HUES6 (cell line): ENCODE measurements around the gene KCNN1.
"Not testable (repeated sequence)": the region's sequence is repeated elsewhere in the genome, so short reads cannot be mapped to it uniquely, and the experiment has no call there.

Experiments
- H3K27ac ChIP-seq: 2 replicates; pipeline ENCODE4 v1.7.0; 2013; ENCODE audit warnings: low read depth, mild to moderate bottlenecking, low read length, inconsistent platforms
- H3K27me3 ChIP-seq: 2 replicates; pipeline ENCODE4 v1.6.1; 2013; ENCODE audit warnings: low read length; ENCODE audit not compliant: control insufficient read depth, insufficient read depth
- H3K36me3 ChIP-seq: 2 replicates; pipeline ENCODE4 v1.6.1; 2013; ENCODE audit warnings: low read length; ENCODE audit not compliant: control insufficient read depth, insufficient read depth
- H3K4me1 ChIP-seq: 2 replicates; pipeline ENCODE4 v1.6.1; 2013; ENCODE audit warnings: low read length; ENCODE audit not compliant: control insufficient read depth, insufficient read depth
- H3K4me3 ChIP-seq: 2 replicates; pipeline ENCODE4 v1.5.1; 2013; ENCODE audit warnings: low read depth, low read length
- H3K9ac ChIP-seq: one replicate; pipeline ENCODE4 v1.6.1; 2013; ENCODE audit warnings: mild to moderate bottlenecking, low read length
- H3K9me3 ChIP-seq: 2 replicates; pipeline ENCODE4 v1.6.1; 2013; ENCODE audit warnings: low read depth, low read length; ENCODE audit not compliant: control insufficient read depth, insufficient read depth

KCNN1 gene

DNA sequence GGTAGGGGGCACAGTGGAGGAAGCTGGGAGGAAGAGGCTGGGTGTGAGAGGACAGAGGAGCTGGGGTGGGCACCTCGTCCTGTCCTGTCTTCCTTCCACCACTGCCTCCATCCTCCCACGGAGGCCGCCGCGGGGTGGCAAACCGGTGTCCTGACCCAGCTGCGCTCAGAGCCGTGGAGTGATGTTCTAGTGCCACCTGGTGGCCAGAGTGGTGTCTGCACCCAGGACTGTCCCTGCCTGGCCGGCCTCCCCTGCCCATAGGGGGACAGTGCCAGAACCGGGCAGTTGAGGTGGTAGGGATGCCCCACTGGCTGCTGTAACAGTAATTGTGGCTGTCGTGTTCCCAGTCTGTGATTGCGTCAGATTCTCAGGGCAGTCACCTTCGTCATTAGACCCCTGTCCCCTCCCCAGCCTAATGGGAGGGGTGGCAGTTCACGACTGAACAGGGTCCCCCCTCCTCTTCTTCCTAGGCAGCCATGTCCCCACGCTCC is 30.0 kb downstream of the KCNN1 start:
- Histone ChIP-seq H3K27me3 (peaks cover 11% of the 10 kb centered on the region), H3K9ac (no peak overlapping the region), H3K9me3 (no peaks in the 10 kb centered on the region), H3K36me3 (no peaks in the 10 kb centered on the region), H3K27ac (no peak overlapping the region), H3K4me3 (no peak overlapping the region), H3K4me1 (no peaks in the 10 kb centered on the region)

DNA sequence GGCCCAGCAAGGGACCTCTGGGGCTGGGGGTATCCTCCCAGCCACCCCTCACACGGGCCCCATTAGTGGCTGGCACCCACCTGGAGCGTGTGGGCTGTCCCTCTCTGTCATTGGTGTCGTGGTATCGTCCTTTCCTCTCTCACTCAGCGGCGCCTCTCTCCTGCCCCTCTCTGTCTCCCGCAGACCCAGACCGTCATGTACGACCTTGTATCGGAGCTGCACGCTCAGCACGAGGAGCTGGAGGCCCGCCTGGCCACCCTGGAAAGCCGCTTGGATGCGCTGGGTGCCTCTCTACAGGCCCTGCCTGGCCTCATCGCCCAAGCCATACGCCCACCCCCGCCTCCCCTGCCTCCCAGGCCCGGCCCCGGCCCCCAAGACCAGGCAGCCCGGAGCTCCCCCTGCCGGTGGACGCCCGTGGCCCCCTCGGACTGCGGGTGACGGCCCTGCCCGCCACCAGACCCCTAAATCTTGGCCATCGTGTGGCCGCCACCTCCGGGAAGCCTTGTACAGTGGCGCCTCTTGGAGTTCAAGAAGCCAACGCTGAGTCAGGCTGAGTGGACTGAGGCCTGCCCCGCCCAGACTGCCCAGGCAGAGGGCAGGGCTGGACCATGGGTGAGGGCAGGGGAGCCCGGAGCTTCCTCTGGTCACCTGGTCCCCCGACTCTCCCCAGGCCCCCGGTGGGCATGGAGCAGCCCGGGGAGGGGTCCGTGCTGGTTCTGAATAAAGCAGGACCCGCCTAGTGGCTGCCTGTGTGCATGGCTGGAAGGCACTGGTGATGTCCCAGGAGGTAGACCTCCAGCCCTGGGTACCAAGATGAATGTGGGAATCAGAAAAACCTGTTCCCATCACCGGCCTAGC is 31.3 kb downstream of the KCNN1 start:
- no peak overlapping the region for H3K27ac ChIP-seq
- peaks cover 17% of the 10 kb centered on the region for H3K27me3 ChIP-seq
- H3K4me3 ChIP-seq = no peak overlapping the region
- no peaks in the 10 kb centered on the region for H3K9me3 ChIP-seq
- no peak overlapping the region for H3K9ac ChIP-seq
- no peaks in the 10 kb centered on the region for H3K36me3 ChIP-seq
- H3K4me1 ChIP-seq = no peaks in the 10 kb centered on the region

DNA sequence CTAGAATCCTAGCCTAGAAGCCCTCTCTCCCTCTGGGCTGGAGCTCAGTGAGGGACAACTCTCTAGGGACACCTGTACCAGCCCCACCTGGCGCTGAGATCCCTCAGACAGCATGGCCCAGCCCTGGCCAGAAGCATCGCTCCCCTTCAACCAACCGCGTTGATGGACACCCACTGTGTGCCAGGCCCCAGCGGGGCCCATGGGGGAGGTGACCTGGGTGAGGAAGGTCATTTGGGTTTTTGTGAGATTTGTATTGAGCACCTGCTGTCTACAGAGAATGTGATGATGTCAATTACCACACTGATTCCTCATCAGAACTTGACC is 31.9 kb downstream of the KCNN1 start:
- Histone ChIP-seq H3K27ac (no peak overlapping the region), H3K36me3 (no peaks in the 10 kb centered on the region), H3K4me3 (no peak overlapping the region), H3K27me3 (peaks cover 17% of the 10 kb centered on the region), H3K9ac (no peak overlapping the region), H3K4me1 (no peaks in the 10 kb centered on the region), H3K9me3 (no peaks in the 10 kb centered on the region)

DNA sequence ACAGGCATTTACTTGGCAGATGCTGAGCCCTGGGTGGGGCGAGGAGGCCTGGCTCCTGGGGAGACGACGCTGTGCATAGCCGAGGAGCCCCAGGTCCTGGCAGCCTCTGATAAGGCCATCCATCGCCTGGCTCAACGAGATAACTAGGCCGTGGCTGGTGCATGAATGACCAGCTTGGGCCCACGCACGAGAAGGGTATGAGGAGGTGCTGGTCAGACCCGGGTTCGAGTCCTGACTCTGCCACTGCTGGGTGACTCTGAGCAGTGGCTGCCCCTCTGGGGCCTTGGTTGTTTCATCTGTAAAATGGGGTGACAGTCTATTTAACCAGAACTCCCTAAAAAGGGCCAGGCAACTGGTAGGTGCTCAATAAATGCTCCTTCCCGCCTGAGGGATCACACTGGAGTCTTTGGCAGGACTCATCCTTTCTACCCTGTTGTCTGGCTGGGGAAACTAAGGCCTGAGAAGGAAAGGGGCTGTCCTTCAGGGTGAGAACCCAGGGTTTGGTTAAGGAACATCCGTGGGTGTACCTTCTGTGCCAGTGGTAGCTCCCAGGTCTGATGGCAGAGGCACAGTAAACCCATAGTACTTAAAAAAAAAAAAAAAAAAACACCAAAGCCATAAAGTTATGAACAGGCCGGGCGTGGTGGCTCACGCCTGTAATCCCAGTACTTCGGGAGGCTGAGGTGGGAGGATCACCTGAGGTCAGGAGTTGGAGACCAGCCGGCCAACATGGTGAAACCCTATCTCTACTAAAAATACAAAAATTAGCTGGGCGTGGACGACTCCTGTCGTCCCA is 33.0 kb downstream of the KCNN1 start:
- Histone ChIP-seq H3K27me3 (peaks cover 17% of the 10 kb centered on the region), H3K9me3 (no peaks in the 10 kb centered on the region), H3K4me1 (no peaks in the 10 kb centered on the region), H3K27ac (no peak overlapping the region), H3K4me3 (no peak overlapping the region), H3K36me3 (no peaks in the 10 kb centered on the region), H3K9ac (no peak overlapping the region)

DNA sequence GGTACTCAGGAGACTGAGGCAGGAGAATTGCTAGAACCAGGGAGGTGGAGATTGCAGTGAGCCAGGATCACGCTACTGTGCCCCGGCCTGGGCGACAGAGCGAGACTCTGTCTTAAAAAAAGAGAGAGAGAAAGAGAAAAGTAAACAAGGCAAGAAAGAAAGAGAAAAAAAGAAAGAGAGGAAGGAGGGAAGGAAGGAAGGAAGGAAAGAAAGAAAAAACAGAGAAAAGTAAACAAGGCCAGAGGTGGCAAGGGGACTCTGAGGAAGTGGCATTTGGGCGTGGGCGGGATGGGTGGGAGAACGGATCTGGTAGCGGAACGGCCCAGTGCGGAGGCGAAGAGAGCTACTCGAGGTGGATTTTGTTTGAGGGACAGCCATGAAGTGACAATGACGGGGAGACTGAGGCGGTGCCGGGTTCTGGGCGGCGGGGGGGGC is 33.6 kb downstream of the KCNN1 start:
- H3K9ac ChIP-seq = no peak overlapping the region
- H3K36me3 ChIP-seq = no peaks in the 10 kb centered on the region
- peak overlapping the region; percentile 63 for H3K4me3 ChIP-seq
- H3K27ac ChIP-seq = no peak overlapping the region
- H3K4me1 ChIP-seq = no peaks in the 10 kb centered on the region
- no peaks in the 10 kb centered on the region for H3K9me3 ChIP-seq
- peaks cover 17% of the 10 kb centered on the region for H3K27me3 ChIP-seq

DNA sequence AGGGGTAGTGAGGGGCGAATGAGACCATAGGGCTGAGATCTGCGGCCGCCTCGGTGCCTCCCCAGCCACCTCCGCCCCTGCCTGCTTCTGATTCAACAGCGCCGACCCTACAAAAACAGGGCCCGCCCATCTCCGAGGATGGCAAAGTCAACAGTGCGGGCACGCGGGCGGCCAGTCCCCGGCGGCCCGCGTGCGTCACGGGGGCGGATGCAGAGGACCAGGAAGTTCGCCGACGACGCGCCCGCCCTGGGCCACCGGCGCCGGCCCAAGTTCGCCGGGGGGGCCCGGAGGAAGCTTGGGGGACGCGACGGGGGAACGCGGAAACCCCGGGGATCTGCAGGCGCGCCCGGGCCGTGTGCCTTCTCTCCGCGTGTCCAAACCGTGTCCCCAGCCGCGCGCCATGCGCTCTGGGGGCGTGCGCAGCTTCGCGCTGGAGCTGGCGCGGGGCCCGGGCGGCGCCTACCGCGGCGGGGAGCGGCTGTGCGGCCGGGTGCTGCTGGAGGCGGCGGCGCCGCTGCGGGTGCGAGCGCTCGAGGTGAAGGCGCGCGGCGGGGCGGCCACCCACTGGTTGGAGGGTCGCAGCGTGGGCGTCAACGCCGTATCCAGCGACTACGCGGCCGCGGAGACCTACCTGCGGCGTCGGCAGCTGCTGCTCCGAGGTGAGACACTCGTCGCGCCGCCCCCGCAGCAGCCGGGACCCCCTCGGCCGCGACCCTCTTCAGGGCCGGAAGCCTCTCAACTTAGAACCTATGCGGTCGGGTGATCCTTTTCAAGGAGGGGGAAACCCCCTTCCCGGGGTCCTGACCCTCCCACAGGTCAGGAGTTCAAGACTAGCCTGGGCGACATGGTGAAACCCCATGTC is 34.2 kb downstream of the KCNN1 start:
- Histone ChIP-seq H3K27ac (no peak overlapping the region), H3K27me3 (peaks cover 17% of the 10 kb centered on the region), H3K9ac (peak overlapping the region; percentile 74), H3K4me3 (peak overlapping the region; percentile 63), H3K36me3 (no peaks in the 10 kb centered on the region), H3K4me1 (no peaks in the 10 kb centered on the region), H3K9me3 (no peaks in the 10 kb centered on the region)

DNA sequence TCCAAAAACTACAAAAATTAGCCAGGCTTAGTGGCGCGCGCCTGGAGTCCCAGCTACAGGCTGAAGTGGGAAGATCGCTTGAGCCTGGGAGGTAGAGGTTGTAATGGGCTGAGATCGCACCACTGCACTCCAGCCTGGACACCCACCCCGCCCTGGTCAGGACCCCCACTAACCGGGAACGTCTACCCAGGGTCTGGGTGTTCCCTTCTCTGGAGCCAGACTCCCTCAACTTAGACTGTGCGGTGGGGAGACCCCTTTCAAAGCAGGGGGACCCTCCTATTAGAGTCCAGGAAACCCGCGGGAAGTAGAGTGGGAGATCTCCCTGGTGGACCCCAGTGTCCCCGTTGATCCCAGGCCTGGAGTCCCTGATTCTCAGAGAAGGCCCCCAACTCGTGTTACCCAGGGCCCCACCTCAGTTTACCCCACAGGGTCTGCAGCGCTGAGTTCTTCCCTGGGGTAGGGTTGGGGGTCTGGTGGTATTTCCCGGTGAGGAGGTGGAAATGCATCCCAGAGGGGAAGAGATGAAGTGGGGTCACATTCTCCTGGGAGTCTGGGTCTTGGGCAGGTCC is 35.0 kb downstream of the KCNN1 start:
- Histone ChIP-seq H3K9ac (peak overlapping the region; percentile 74), H3K4me3 (peak overlapping the region; percentile 63), H3K36me3 (no peaks in the 10 kb centered on the region), H3K9me3 (no peaks in the 10 kb centered on the region), H3K4me1 (no peaks in the 10 kb centered on the region), H3K27me3 (peaks cover 17% of the 10 kb centered on the region), H3K27ac (no peak overlapping the region)

DNA sequence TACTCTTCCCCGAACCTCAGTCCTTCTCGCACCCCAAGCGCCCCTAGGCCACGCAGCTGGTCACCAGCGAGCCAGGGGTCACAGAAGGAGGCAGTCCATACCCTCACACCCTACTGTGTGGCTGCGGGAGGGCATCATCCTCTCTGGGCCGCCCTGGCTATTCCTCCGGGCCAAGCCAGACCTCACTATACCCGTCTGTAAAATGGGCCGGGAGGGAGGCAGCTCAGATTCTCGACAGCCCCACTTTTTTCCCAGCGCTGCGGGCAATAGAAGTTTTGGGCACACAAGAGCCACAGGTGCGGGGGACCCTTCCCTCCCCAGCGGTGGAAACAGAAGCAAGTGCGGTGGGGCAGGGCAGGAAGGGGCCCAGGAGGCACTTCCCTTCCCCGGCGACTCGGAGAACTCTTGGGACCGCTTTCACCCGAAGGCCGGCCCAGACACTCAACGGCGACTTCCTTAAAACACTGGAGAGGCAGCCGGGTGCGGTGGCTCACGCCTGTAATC is 35.5 kb downstream of the KCNN1 start:
- Histone ChIP-seq H3K4me1 (no peaks in the 10 kb centered on the region), H3K9ac (no peak overlapping the region), H3K27ac (no peak overlapping the region), H3K36me3 (no peaks in the 10 kb centered on the region), H3K4me3 (peak overlapping the region; percentile 63; the same call in 1 of the 2 replicates), H3K27me3 (peaks cover 17% of the 10 kb centered on the region), H3K9me3 (no peaks in the 10 kb centered on the region)

DNA sequence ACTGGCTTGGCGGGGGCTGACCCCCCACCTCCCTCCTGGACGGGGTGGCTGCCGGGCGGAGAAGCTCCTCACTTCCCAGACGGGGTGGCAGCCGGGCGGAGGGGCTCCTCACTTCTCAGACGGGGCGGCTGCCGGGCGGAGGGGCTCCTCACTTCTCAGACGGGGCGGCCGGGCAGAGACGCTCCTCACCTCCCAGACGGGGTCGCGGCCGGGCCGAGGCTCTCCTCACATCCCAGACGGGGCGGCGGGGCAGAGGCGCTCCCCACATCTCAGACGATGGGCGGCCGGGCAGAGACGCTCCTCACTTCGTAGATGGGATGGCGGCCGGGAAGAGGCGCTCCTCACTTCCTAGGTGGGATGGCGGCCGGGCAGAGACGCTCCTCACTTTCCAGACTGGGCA is 38.8 kb downstream of the KCNN1 start:
- not testable (repeated sequence) for H3K9ac ChIP-seq, H3K4me1 ChIP-seq, H3K9me3 ChIP-seq, H3K4me3 ChIP-seq, H3K27ac ChIP-seq
- H3K27me3 ChIP-seq = peaks cover 17% of the 10 kb centered on the region
- H3K36me3 ChIP-seq = peaks cover 13% of the 10 kb centered on the region; the same call in 1 of the 2 replicates
